GM19468 (cell line): ENCODE data around the gene CCDC187.

Experiments
- ATAC-seq: cut with Tn5 transposase; IDR thresholded peaks from one replicate; pipeline ENCODE4 v1.9.1; 2021; ENCODE audit warnings: mild to moderate bottlenecking, moderate library complexity, moderate number of reproducible peaks; ENCODE audit not compliant: unreplicated experiment; ENCODE audit errors: extremely low read depth

Gene CCDC187

DNA sequence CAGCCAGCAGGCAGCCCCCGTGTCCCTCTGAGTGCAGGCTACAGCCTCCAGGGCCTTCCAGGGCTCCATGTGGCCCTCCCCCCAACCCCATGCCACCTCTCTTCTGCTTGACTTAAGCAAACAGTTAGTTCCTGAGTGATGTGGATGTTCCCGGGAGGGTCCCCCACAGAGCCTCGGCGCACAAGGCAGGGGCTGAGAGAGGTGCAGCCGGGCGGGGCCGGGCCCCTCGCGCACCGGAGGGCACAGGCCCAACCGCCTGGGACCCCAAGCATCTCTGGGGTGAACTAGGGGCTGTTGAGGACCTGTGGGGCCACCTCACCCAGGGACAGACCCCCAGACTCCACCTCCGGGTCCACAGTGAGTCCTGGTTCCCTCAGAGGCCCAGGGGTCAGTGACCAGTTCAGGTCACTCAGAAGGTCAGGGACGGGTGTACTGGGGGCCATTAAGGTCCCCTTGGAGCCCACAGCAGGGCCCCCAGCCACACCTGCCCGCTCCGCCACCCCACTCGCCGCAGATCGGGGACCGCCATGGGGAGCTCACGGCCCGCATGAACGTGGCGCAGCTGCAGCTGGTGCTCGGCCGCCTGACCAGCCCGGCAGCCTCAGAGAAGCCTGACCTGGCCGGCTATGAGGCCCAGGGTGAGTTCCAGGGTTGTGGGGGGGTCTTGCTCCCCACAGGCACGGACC, 36.6 kb upstream of the CCDC187 start:
- ATAC-seq: no peak

DNA sequence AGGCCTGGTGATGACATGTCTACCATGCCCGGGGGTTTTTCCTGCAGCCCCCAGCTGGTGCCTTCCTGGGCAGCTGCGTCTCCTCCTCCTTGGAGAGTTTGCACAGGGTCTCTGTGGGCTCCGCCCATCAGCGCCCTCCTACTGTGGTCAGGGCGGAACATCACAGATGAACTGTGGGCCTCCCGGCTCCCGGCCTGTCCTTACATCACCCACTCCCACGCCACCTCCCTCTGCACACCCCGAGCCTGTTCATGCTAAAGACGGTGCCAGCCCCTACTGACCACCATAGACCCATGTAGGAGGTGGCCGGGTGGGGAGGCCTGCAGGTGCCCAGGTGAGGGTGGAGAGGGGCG, 36.0 kb upstream of the CCDC187 start:
- ATAC-seq: no peak

DNA sequence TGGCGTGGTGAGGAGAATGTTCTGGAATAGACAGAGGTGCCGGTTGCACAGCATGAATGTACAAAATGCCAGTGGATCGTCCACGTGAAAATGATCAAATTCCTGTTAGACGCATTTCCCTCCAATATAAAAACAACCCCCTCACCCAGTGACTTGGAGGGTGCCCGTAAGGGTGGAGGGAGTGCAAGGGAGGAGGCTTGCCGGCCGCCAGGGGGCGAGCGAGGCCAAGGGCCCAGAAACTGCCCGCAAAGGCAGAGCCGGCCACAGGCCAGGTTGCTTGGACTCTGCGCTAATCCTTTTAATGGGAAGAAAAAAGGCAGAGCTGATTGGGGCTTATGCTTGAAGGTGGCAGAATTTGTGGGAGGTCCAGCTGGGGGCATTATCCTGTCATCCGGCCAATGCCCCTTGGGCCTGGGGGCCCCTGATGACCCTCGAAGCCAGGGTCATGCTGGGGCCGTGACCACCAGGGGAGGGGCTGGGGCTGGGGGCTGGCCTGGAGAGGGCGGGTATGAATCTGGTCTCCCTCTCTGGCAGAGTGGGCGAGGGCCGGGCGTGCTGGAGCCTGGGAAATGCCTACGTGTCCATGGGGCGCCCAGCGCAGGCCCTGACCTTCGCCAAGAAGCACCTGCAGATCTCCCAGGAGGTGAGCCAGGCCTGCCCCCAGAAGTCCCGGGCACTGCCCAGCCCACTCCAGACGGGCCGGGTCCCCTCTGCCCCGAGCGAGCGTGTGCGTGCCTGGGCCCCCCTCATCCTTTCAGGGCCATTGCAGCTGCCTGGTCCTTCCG, 35.5 kb upstream of the CCDC187 start:
- ATAC-seq: no peak

DNA sequence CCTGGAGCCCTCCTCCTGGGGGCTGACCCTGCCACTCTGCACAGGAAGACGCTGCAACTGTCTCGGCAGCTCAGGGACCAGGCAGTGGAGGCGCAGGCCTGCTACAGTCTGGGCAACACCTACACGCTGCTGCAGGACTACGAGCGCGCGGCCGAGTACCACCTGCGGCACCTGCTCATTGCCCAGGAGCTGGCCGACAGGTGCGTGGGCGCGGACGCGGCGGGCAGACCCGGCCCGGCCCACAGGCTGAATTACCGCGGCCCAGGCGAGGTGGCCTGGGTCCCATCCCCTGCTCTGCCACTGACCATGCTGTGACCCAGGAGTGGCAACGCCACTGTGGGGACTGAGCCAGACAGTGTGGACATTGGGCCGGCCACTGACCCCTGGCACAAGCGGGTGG, 34.6 kb upstream of the CCDC187 start:
- ATAC-seq: no peak

DNA sequence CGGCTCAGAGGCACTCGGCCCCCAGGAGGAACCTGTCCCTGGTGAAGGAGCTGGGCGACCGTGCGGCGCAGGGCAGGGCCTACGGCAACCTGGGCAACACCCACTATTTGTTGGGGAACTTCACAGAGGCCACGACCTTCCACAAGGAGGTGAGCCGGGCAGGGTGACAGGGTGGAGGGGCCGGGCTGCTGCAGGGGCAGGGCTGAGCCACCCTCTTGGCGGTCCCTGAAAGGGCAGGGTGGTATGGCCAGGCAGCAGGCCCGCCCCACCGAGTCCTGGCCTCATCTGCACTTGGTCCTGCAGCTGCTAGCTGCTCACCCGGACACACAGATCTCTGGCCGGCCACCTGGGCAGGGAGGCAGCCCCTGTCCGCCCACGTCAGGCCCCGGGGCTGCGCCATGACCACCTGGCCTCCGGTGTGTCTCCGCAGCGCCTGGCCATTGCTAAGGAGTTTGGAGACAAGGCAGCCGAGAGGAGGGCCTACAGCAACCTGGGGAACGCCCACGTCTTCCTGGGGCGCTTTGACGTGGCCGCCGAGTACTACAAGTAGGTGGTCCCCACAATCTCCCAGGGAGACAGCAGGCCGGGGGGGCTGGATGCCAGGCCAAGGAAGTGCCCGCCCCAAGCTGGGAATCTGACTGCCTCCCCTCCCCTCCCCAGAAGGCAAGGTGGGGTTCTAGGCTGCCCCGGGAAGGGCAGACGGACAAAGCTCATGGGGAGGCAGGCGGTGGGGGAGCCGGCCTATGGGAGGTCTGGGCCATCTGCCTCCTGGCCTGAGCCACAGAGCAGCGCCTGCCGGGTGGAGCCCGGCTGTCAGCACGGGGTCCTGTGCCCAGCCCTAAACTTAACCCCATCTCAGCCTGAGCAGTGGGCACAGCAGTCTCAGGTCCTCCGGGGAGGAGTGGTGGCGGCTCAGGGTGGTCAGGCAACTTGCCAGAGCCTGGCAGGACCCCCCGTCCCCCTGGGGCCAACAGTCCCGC, 33.8 kb upstream of the CCDC187 start:
- ATAC-seq: no peak

DNA sequence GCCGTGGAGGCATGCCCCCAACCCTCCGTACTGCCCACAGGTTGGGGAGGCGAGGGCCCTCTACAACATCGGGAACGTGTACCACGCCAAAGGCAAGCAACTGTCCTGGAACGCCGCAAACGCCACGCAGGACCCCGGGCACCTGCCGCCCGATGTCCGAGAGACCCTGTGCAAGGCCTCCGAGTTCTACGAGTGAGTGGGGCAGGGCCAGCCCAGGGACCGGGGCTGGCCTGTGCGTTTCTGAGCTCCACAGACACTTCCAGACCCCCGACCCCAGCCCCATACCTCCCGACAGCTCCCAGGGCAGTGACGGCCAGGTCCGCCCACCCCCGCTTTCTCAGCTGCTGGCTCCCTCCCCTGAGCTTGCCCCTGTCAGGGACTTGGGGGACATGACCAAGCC, 33.0 kb upstream of the CCDC187 start:
- no peak for ATAC-seq

DNA sequence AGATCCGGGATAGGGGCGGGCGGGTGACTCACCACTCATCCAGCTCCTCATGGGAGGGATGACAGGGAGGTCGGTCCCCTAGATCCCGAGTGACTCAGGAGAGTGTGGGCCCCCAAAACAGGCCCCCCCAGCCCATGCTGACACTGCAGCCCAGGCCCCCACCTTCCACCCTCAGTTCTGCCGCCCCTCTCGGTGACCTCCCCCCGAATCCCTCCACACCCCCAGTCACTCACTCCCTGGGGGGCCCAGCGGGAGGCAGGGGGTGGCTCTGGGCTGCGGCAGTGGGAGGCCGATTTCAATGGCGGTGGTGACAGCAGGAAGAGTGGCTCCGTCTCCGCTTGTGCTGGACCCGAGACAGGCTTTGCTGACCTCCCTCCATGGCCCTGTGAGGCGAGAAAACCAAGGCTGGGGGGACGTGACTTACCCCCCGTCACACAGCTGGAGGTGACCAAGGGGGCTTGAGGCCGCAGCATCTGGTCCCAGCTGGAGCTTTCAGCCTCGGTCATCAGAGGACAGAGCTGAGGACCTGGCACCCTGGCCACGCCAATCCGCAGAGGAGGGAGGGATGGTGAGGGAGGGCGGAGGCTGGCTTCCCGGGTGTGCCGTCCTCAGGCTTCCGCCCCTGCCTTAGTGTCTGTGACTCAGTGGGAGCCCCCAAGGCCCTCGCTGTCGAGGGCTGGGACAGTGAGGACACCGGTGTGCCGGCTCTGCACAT, 32.4 kb upstream of the CCDC187 start:
- no peak for ATAC-seq

DNA sequence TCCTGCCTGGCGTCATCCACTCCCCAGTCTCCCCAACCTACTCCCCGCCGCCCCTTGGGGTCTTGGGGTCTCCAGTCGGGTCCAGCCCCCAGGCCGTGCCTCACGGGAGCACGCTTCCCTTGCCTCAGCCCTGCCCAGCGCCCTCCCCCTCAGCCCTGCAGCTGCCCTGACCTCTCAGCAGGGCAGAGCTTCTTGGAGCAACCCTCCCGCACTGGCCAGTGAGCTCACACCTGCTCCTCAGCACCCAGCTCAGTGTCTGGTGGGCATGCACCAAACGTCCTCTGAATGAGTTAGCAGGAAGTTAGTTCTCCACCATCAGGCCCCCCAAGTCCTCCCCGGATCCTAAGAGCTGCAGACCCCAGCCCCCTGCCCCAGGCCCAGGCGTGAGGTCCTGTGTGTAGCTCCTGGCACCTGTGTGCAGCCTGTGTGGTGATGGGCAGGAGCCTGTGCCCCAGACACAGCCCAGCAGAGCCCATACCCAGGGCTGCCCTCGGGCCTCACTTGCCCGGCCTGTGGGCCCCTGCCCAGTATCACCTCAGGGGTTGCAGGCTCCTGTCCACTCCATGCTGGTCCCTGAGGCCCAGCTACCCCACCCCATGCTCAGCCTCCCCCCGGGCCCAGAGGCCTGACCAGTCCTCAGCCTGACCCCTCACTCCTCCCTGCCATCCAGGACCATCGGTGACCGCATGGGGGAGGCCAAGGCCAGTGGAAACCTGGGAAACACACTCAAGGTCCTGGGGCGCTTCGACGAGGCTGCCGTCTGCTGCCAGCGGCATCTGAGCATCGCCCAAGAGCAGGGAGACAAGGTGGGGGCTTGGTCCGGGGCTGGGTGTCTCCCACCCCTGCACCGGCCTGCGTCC, 31.6 kb upstream of the CCDC187 start:
- ATAC-seq: no peak

DNA sequence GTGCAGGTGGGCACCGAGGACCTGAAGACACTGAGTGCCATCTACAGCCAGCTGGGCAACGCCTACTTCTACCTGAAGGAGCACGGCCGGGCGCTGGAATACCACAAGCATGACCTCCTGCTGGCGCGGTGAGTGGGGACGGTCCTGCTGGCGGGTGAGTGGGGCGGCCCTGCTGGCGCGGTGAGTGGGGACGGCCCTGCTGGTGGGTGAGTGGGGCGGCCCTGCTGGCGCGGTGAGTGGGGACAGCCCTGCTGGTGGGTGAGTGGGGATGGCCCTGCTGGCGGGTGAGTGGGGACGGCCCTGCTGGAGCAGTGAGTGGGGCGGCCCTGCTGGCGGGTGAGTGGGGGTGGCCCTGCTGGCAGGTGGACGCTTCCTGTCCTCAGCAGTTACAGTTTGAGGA, 30.6 kb upstream of the CCDC187 start:
- no peak for ATAC-seq

DNA sequence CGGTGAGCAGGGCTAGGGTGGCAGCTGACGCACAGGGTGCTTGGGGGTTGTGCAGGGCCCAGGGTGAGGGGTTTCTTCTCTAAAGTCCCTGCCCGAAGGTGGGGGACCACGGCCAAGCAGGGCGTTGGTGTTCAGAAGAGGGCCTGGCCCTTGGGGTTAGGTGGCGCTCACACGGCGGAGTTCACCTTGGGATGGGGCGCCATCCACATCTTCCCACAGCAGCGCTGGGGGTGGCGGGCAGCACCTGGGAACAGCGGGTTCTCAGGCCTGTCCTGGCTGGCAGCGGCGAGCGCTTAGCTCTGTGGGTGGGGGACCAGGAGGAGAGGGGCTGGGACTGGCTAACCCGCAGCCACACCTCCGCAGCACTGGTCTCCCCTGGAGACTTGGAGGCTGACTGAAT, 29.6 kb upstream of the CCDC187 start:
- no peak for ATAC-seq

DNA sequence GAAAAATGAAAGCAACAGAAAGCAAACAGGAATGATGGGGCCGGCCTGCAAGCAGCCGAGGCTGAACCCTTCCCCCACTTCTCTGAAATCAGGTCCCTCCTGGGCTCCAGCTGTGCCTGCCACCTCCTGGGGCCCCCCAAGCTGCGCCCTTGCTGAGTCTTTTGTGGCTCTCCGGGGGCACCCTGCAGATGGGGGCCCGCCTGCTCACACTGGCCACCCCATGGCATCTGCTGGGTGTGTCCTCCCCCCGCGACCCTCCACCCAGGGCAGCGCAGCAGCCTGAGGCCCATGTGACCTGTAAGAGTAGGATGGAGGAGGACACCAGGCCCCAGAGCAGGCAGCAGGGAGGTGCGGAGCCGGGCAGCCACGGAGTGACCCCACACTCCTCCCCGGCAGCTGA, 29.2 kb upstream of the CCDC187 start:
- no peak for ATAC-seq

DNA sequence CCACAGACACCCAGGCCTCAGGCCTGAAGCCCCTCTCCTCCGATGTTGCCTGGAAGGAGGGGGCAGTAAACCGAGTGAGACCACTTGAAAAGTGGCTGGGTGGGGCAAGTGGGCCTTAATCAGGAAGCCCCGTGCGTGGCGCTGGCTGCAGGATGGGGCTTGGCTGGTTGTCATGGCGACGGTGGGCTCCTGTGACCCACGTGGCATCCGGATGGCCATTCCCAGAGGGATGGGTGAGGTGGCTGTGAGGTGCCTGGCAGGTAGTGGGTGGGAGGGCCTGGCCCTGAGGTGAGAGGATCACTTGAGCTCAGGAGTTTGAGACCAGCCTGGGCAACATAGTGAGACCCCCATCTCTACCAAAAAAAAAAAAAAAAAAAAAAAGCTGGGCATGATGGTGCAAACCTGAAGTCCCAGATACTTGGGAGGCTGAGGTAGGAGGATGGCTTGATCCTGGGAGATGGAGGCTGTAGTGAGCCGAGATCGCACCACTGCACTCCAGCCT, 28.6 kb upstream of the CCDC187 start:
- no peak for ATAC-seq

DNA sequence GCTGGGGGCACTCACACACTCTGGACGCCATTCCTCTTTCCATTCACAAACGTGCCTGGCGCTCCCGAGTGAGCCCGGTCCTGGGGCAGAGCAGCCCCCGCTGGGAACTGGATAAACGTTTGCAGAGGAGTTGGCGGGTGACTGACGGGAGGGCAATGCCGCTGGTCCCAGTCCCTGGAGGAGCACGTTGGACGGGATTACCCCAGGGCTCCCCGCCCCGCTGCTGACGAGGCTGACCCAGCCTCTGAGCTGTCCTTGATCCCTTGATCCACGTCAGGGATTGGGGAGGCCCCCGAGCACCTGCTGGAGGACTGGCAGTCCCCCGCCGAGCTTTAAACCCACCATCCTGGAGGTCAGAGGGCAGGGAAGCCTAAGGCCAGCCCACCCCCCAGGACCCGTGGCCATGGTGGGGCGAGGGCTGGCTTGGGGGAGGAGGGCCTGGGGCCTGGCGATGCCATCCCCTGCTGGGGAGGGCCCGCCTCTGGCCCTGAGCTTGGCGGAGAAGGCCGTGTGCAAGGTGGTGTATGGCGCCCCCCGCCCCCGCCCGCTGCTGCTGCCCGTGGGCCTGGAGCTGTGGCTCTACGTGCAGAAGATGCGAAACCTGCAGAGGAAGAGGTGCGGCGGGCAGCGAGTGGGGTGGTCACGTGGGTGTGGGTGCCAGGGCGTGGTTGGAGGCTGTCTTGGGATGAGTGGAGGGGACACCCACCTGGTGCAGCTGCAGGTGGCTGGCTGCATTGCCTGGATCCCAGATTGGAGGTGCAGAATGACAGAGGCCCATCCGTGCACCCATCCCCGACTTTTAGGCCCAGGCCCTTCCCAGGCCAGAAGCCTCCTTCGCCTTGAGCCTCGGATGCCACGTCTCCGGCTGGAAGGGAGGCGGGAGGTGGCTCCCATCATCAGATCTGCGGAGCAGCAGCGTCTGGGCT, 27.9 kb upstream of the CCDC187 start:
- ATAC-seq: no peak

DNA sequence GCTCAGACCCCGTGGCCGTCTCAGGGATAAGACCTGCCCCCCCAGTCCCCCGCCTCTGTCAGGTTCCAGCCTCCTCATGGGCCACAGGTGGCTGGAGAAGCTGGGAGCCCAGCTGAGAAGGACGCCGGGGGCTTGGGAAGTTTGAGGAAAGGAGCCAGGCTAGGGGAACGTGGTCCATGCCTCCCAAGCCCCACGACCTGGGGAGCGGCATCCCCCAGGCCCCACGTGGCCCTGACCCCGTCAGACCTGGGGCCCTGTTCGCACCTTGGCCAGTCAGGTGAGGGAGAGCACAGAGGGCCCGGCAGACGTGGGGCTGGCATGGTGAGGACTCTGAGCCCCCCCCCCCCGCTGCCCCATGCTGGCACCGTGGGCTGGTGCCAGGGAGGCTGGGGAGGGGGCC, 27.1 kb upstream of the CCDC187 start:
- ATAC-seq: no peak

DNA sequence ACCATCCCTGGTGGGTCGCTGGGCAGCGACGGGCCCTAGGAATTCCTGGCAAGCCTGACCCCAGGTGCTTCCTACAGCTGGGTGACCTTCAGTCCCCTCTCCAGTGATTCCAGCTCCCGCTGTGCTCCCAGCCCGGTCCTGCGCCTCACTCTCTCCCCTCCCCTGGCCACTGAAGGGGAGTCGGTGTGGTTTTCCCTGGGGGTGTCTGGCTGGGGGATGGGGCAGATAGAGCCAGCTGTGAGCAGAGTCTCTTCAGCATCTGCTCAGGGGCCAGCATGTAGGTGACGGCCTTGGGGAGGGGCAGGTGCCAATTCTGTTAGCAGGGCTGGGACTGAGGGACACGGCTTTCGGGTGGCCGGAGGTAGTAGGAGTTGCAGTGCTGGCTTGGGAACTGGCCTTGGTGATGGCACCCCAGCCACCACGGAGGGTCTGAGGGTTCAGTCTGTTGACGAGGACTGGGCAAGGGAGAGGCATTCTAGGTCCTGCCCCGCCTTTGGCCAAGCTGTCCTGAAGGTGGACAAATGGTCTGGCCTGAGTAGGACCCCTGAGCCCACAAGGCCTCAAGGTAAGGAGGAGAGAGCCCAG, 26.6 kb upstream of the CCDC187 start:
- ATAC-seq: no peak

DNA sequence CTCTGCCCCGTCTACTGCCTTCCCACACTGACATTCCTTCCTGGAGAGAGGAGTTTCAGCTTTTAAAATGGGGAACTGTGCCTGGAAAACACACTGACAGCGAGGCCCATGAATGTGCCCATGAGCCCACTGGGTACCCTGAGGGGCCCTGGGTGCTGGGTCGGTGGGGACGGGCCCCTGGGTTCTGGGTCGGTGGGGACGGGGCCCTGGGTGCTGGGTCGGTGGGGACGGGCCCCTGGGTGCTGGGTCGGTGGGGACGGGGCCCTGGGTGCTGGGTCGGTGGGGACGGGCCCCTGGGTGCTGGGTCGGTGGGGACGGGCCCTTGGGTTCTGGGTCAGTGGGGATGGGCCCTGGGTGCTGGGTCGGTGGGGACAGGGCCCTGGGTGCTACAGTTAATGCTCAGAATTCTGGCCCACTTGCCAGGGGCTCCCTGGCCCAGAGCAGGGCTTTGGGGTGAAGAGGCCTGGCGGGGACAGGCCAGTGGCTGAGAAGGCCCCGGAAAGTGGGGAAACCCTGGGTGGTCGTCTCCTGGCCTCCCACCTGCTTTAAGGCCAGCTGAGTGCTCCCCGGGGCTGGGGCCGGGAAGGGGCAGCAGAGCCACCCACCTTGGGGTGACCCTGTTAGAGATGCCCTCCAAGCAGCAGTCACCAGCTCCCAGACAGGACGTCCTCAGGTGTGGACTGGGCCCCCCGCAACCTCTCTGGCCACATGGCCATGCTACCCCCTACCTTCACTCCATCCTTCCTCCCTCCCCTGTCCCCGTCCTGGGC, 25.9 kb upstream of the CCDC187 start:
- no peak for ATAC-seq

DNA sequence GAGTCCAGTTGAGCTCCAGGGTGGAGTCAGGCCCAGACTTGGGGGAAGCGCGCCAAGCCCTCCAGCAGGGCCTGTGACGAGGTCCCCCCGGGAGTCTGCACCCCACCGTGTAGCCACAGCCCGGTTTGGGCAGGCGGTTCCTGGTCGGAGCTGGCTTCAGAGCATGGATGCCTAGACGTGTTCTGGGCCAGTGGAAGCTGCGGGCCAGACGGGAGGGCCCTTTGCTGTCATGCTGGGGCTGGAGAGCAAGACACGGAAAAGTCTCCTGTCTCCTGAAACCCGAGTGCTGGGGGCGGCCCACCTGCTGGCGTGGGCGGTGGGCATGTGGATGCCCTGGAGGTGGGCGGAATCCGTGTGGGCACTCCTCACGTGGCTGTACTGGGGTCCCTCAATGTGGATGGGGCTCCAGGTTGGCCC, 25.3 kb upstream of the CCDC187 start:
- no peak for ATAC-seq
